ENCODE data around the gene DHRSX. TPM values are rescaled to one million over a fixed set of nuclear protein-coding genes. Genes with fewer than 3 reads are reported as not detected.

DHRSX gene
- total and polyA plus RNA-seq, 2 donors from 2014 or later = 26.4 to 30.0 TPM

DNA sequence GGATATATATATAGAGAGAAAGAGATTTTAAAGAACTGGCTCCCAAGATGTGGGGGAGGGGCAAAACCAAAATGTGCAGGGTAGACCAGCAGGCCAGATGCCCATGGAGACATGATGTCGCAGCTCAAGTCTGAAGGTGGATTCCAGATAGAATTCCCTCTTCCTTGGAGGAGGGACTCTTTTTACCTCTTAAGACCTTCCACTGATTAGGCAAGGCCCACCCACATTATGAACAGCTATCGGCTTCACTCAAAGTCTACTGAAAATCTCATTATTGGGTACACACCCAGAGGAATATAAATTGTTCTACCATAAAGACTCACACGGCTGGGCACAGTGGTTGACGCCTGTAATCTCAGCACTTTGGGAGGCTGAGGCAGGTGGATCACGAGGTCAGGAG lies 59.3 kb downstream of the DHRSX start:
- FAIRE-seq (no peak), DNase-seq (no peak)
- H3K27ac ChIP-seq (ENCODE audit: low read depth in 2 of 2, low read length in 2 of 2) = no peak overlapping the region
- no peak for TF ChIP-seq CTCF (IDR thresholded peaks at IDR 0.05; ENCODE audit: borderline replicate concordance, extremely low read depth, insufficient read depth)
- H3K4me3 ChIP-seq (ENCODE audit: low read length in 3 of 3) = no peak overlapping the region
- H3K27me3 ChIP-seq (ENCODE audit: control insufficient read depth, insufficient read depth, low read length) = no peaks in the 10 kb centered on the region
- peaks cover 0 to 1% (median 0%) of the 10 kb centered on the region in 3 donors for H3K9me3 ChIP-seq (ENCODE audit: control insufficient read depth in 2 of 3, insufficient read depth in 1 of 3, low read length in 3 of 3)
- H3K4me1 ChIP-seq (ENCODE audit: control insufficient read depth in 2 of 3, insufficient read depth in 2 of 3, low read depth in 1 of 3, low read length in 3 of 3) = no peaks in the 10 kb centered on the region
- H3K36me3 ChIP-seq (ENCODE audit: control insufficient read depth in 2 of 3, insufficient read depth in 3 of 3, low read length in 3 of 3) = peaks cover 0 to 4% (median 0%) of the 10 kb centered on the region in 3 donors
- intact Hi-C loops (cut with DNase I) = no loop called here
- no peak overlapping the region for H3K9ac ChIP-seq (ENCODE audit: low read length in 3 of 3)

GRCh38 chrX:2439613-2440012 lies 61.2 kb downstream of the DHRSX start:
- intact Hi-C loops (cut with DNase I) = no loop called here
- H3K4me1 ChIP-seq (ENCODE audit: control insufficient read depth in 2 of 3, insufficient read depth in 2 of 3, low read depth in 1 of 3, low read length in 3 of 3) = no peaks in the 10 kb centered on the region
- no peak overlapping the region for H3K27ac ChIP-seq (ENCODE audit: low read depth in 2 of 2, low read length in 2 of 2)
- peaks cover 0 to 4% (median 0%) of the 10 kb centered on the region in 3 donors for H3K36me3 ChIP-seq (ENCODE audit: control insufficient read depth in 2 of 3, insufficient read depth in 3 of 3, low read length in 3 of 3)
- H3K9me3 ChIP-seq (ENCODE audit: control insufficient read depth in 2 of 3, insufficient read depth in 1 of 3, low read length in 3 of 3) = peaks cover 0 to 1% (median 0%) of the 10 kb centered on the region in 3 donors
- FAIRE-seq (no peak), DNase-seq (no peak)
- no peaks in the 10 kb centered on the region for H3K27me3 ChIP-seq (ENCODE audit: control insufficient read depth, insufficient read depth, low read length)
- no peak overlapping the region for H3K9ac ChIP-seq (ENCODE audit: low read length in 3 of 3)
- TF ChIP-seq CTCF (IDR thresholded peaks at IDR 0.05; ENCODE audit: borderline replicate concordance, extremely low read depth, insufficient read depth) = no peak
- no peak overlapping the region for H3K4me3 ChIP-seq (ENCODE audit: low read length in 3 of 3)

GRCh38 chrX:2435465-2435864 lies 65.3 kb downstream of the DHRSX start:
- Histone ChIP-seq H3K4me3 (ENCODE audit: low read length in 3 of 3) (no peak overlapping the region), H3K27me3 (ENCODE audit: control insufficient read depth, insufficient read depth, low read length) (no peaks in the 10 kb centered on the region), H3K9ac (ENCODE audit: low read length in 3 of 3) (no peak overlapping the region), H3K4me1 (ENCODE audit: control insufficient read depth in 2 of 3, insufficient read depth in 2 of 3, low read depth in 1 of 3, low read length in 3 of 3) (no peaks in the 10 kb centered on the region), H3K27ac (ENCODE audit: low read depth in 2 of 2, low read length in 2 of 2) (no peak overlapping the region), H3K9me3 (ENCODE audit: control insufficient read depth in 2 of 3, insufficient read depth in 1 of 3, low read length in 3 of 3) (peaks cover 0 to 1% (median 0%) of the 10 kb centered on the region in 3 donors), H3K36me3 (ENCODE audit: control insufficient read depth in 2 of 3, insufficient read depth in 3 of 3, low read length in 3 of 3) (peaks cover 0 to 2% (median 0%) of the 10 kb centered on the region in 3 donors)
- intact Hi-C loops (cut with DNase I) = no loop called here
- no peak for FAIRE-seq
- no peak for DNase-seq
- TF ChIP-seq CTCF (IDR thresholded peaks at IDR 0.05; ENCODE audit: borderline replicate concordance, extremely low read depth, insufficient read depth) = no peak
